Stimulated activated CD4-positive, alpha-beta T cell treated with anti-CD3 and anti-CD28 coated beads, Interleukin-2, amount 100 ng/mL, for 4 hours (primary cell): ENCODE results near the gene RFX3.

ENCODE experiments used
- DNase-seq: peaks from one replicate; pipeline ENCODE4 v3.0.0-alpha.2; 2020; ENCODE audit warnings: low read depth

RFX3 gene

DNA sequence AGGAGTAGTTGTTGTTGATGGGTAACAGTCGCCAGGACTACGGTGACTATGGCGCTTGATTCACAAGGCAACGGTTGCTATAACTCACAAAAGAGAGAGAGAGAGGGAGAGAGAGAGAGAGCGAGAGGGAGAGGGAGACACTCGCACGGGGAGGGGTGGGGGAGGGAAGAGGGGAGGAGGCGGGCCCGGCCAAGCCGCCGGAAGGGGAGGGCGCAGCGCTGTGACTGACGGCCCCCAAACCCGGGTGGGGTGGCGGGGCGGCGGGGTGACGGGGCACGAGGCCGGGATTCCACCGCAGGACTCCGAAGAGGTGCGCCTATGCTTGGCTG, at the start of gene RFX3:
TSS of gene RFX3 (minus strand) at position 166 of the 329 bp plus-strand sequence. CDS start 130,413 bp downstream, outside the sequence.
- DNase-seq = peak; percentile 91

DNA sequence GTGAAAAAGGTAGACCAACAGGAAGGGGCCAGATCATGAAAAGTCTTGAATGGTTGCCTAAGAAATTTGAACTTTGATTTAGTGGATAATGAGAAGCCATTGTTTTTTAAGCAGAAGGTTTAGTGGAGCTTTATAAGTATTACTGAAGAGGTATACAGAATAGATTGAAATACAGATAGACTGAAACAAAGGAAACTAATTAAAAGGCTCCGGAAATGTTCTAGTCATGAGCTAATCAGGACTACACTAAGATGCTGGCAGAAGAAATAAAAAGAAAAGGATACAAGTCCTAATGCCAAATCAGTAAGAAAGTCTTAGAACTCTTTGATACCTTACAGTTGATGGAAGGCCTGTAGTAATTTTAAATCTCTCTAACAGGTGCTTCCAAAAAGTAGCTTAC, 45.7 kb upstream of the RFX3 start:
- no peak for DNase-seq

DNA sequence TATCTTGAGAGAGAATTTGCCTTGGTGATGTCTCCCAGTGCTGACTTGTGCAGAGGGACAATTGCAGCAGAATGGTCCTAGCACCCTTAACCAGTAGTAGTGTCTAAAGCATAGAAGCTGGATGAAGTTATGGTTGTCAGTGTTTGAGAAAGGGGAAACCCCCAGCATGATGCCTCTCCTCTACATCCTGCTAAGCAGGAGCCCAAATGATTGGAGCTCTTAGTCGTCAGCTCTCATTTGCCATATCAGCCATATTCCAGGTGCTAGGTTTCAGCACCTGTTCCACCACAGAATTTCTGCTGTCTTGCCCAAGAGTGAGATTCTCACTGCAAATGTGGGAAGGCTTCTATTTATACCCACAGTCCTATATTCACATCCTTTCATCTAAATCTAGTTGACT, 43.7 kb upstream of the RFX3 start:
- no peak for DNase-seq

DNA sequence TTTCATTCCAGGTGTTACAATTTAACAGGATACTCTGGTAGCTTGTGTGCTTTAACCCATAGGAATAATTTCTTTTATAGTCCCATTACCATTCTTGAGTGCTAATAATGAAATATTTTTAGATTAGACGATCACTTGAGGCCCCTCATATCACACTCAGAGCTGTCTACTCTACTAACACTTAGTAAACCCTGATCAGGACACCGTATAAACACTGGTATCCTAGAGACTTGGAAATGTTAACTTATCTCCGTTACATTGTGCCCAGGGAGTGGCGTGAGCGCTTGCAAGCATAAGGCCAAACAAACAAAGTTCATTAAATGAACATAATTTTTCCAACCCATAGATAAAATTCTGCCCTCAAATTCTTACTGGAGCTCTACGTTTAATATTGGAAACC, 42.2 kb upstream of the RFX3 start:
- no peak for DNase-seq

DNA sequence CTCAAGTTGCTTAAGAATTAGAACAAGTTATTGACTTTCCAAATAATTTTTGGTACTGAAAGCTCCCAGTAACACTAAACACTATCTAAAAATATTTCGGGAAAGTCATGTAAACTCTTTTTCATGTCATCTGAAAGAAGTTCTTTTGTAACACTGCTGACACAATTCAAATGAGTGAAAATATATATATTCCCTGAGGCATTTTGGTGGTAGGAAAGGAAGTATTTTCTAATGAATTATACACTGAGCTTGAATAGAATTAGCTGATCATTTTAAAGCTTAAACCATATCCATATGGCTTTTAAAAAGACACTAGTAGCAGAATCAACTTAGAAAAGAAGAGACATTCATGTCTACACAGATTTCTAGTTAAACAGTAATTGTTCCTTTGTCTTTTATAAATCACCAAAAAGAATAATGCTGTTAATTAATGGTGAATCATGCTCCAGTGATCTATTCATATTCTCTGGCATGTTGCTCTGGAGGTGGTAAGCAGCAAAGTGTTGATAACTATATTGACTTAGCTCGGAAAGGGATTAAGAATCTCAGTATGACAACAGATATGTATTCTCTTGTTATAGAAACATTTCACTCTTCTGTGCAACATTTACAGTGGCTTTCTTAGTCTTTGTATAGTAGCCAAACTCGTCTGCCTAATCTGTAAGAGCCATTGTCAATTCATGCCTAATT, 27.4 kb upstream of the RFX3 start:
- DNase-seq = no peak

DNA sequence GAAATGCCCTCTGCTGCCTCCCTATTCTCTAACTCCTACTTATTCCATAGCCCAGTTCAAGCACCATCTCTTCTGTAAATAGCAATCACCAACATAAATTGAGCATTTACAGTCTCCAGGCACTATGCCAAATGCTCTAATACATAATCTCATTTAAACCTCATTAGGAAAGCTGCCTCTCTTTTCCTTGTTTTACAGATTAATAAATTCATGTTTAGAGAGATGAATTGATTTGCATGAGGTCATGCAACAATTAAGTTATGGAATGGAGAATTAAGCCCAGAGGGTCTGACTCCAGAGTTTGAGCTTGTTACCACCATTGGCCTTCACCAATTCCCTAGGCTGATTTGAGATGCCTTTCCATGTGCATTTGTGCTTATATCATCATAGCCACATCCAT, 23.4 kb upstream of the RFX3 start:
- DNase-seq = no peak

DNA sequence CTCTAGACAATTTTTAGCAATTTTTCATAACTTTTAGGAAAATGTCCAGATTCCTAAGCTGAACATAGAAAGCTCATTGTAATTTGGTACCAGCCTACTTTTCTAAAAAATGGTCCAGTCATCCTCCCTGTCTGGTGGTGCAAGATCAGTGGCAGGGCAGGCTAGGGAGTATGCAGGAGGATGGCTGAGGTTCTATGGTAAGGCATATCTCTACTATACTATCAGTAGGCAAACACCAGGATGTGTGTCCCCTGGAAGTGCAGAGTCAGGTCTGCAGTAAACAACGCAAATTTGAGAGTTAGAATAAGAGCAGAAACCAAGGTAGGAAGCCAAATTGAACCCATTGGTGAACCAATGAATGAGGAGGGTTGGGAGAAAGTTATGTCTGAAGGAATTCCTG, 22.8 kb upstream of the RFX3 start:
- DNase-seq = no peak

DNA sequence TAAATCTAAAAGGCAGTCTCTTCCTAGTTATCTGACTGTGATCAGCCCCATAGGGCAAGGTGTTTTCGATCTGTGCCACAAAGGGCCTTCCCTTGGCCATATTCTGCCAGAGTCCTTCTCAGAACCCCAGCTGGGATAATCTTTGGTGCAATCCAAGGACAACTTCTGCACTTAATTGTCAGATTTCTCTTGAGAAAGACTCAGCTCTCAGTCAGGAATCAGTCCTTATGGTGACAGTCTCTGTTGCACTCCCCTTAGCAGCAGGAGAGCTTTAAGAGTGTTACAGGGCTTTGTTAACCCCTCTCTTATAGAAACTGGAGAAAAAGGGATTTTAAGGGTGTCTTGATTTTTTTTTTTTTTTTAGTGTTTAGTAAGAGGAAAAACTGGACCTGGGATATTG, 15.4 kb upstream of the RFX3 start:
- DNase-seq = no peak

DNA sequence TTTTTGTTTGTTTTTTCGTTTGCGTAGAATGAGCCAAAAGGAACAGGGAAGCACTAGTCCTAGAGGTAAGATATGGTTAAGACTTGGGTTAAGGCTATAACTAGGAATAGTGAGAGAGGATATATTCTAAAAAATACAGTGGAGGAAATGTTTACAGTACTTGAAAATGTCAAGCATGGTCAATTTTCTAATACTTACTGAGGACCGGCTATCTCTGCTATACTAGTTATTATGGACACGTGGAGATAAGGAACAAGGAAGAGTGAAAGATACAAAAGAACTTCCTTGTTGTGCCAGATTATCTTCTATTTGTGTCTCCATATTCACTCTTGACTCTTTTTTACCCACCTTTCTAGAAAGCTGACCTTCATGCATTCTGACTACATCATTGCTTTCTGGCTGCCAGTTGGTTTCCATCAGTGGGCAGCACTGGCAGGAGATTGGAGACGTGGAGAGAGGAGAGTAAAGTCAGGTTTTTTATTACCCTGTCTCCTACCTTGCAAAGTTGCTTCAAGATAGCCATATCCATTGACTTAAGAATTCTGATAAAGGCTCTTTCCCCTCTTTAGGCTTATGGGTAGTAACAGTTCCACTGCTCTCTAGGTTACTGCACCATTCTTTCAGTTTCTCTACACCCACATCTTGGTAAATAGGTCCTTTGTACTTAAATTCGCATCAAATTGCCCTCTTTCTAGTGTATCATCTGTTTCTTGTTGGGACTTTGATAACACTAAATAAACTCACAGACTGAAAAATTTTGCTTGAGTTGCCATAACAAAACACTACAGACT, 9.0 kb upstream of the RFX3 start:
- no peak for DNase-seq

DNA sequence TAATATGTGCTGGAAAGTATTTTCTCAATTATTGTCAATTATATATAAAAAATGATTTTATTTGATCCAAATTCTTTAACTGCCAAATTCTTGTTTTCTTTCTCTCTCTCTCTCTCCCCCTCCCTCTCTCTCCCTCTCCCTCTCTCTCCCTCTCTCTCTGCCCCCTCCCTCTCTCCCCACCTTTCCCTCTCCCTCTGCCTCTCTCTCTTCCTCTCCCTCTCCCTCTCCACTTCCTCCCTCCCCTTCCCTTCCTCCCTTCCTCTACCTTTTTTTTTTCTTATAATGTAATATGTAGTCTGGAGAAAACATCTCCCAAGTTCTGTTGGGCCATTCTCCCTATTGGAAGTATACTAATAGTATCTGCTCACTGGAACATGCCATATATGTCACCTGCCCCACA, 6.4 kb upstream of the RFX3 start:
- DNase-seq = no peak

DNA sequence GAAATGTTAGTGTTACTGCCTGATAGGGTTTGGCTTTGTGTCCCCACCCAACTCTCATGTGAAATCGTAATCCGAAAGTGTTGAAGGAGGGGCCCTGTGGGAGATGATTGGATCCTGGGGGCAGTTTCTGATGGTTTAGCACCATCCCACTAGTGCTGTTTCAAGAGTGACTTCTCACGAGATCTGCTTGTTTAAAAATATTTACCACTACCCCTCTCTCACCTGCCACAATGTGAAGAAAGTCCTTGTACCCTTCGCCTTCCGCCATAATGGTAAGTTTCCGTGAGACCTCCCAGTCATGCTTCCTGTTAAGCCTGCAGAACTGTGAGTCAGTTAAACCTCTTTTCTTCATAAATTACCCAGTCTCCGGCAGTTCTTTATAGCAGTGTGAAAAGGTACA, 2.6 kb upstream of the RFX3 start:
- DNase-seq = peak; percentile 54

DNA sequence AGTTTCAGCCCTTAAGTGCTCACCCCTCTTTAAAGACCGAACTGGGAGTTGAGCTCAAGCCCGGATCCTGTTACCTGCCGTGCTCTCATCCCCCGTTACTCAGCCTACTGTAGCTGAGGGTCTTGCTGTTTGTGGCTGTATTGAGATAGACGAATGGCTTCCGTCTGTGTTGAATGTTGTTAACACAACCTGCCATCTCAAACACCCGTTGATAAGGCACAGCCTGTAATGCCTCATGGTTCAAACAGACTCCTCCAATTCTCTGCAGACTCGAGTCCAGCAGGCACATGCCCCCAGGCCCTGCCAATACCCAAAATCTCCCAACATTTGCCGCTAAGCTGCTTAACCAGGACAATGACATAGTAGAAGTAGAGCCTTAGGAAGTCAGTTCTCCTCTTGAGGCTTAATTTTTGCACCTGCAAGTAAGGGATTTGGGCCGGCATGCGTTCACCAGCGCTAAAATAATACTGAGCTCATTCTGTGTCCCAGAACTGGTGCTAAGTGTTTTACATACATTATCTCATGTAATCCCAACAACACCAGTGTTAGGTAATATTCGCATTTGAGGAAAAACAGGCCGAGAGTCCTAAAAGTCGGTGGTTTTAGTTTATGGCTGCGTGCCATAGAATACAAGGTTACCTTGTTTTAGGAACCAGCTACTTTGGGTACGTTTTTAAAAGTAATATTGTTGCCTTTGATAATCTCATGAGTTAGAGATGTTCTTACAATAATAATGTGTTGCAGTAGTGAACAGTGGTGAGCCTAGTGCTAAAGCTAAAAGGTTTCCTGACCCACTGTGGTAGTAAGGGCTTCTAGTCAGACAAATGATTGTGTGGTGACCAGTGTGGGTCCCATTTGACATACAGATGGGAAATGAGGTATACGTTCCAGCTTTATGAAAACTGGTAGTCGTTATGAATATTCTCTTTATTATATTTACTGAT, 1.5 kb upstream of the RFX3 start:
- DNase-seq = no peak

DNA sequence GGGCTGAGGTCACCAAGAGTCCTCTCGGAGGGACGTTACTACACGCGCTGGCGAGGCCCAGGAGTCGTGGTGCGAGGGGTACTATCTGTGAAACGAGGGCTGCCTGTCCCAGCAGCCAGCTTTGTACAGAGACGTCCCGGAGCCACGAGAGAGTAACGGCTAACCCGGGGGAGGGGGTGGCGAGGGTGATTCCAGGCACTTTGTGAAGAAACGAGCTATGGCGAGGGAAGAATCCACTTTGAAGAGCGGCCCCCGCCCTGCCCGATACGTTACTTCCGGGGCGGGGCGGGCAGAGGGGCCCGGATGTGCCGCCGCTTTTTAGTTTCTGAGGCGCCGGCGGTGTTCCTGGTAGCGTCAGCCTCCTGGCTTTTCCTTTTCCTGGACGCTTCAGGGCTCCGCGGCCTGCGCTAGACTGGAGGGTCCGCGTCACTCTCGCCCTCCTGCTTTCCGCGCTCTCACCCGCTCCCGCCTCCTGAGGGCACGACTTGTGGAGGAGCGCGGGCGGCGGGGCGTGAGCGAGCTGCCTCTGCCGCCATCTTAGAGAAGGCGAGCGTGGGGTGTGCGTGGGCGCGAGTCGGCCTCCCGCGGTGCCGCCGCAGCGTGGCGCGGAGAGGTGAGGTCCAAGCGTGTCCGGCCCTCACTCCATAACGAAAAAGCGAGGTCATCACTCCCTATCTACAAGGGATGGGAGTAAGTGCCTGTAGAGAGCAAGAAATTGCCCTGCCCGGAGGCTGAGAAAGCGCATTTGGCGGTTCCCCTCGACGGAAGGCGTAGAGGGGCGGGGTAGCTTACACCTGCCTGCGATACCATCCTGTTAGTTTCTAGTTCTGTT, 580 bp upstream of the RFX3 start:
- peak; percentile 82 for DNase-seq

DNA sequence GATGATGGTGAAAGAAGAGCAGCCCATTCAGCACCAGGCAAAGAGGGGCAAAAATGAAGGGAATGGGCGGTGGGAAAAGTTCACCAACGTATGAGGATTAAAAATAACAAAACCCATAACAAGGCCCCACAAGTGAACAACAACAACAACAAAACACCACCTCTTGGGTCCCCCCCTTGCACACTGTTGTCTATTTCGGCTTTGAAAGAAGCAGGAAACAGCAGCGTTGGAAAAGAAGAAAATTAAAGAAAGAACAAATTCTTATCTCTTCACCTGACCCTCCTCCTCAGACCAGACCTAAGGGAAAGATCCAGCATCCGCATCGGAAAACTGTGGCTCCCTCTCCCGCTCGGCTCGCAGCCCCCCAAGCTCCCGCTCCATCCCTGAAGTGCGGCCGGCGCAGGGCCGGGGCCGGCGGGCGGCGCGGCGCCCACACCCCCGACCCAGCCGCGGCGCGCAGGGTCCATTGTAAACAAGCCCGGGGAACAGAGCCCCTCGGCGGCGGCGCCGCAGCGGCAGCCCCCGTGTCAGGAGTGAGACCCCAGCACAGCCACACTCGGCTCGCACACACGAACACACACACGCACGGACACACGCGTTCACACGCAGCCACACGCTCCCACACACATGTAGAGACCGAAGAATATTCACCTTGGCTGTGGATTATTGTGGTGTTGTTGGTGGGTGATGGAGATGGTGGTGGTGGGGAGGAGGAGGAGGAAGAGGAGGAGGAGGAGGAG, 535 bp downstream of the RFX3 start:
- DNase-seq = peak; percentile 0

DNA sequence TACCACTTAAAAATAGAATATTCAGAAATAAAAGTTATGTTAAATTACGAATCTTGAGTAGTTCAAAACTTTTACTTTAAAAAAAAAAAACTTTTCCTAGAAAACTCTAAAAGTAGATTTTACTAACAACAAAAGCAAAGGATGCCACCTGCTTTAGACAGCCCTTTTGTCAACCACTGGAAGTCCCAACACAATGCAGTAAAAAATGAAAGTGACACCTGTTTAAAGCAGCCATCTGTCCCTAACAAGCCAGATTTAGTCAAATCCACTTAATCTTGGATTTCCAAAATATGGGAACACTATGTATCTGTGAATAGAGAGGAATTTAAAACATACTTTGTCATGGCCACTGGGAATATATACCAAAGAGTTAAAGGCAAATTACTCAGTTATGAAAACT, 3.8 kb downstream of the RFX3 start:
- DNase-seq = no peak

DNA sequence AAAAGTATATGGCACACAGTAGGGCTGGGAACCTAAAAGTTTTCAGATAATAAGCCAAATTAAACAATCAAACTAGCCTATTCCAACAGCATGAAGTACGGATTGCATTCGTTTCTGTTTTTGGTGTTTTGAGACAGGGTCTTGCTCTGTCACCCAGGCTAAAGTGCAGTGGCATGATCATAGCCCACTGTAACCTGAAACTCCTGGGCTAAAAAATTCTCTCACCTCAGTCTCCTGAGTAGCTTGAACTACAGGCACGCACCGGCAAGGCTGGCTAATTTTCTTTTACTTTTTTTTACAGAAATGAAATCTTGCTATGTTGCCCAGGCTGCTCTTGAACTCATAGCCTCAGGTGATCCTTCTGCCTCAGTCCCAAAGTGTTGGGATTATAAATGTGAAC, 5.2 kb downstream of the RFX3 start:
- DNase-seq = no peak

DNA sequence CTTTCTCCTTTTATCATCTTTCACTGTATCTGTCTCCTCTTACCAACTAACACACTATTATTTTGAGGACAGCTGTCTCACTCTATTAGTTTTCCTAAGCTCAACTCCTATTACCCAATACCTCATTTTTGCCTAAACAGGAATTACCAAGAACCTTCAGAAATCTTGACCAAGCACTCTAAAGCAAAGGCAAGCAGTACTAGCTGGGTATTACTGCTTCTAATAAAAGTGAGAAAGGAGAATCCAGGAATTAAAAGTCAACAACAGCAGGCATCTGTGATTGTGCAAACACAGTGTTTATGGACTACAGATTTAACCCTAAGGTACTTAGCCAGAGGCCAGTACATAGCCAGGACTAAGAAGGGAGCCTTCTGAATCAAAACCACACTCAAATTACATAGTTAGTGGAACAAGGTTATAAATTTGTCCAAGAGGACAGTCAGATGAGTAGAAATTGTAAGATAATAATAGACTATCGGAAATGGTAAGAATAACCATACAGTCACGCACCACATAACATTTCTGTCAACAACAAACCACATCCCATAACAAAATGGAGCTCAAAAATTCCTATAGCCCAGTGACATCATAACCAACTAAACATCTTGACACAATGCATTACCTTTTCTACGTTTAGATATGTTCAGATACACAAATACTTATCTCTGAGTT, 8.3 kb downstream of the RFX3 start:
- DNase-seq = no peak

DNA sequence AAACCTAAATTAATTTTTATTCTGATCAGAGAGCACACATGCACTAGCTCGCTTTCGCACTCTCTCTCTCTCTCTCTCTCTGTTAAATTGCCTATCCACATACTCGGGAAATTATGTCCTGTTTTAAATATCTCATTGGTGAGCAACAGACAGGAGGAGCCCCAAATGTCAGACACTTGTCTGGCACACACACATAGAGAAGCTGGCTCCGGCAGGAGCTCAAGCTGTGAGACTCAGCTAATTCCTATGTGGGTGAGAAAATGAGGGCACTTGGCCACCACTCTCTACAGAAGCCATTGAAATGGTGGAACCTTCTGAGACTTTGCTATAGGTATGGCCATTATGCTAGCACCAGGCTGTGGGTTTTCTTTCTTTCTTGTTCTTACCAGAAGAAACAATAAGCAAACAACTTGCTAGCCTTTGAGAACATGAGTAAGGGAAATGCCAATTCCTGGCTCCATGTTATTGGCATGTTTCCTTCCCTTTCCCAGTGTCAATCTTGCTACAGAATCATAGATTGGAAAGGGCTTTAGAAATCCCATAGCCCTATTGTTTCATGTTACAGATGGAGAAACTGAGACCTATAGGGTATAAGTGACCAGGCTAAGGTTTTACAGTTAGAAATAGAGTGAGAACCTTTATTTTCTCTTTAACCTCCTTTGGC, 9.0 kb downstream of the RFX3 start:
- DNase-seq = no peak

DNA sequence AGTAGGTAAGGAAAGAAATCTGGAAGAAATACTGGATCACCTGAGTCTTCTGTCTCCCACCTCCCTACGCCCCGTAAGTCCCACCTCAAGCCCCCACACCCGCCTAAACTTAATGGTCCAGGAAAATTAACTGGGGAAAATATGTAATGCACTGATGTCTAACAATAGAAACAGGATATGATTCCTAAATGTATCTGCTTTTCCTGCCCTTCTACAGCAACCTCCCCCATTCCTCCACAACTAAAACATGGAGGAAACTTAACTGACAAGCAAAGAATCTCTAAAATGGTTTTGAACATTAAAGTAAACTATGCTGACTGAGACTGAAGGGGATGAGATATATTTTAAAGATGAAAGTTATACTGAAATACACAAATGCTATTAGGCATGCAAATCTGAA, 10.4 kb downstream of the RFX3 start:
- DNase-seq = no peak

DNA sequence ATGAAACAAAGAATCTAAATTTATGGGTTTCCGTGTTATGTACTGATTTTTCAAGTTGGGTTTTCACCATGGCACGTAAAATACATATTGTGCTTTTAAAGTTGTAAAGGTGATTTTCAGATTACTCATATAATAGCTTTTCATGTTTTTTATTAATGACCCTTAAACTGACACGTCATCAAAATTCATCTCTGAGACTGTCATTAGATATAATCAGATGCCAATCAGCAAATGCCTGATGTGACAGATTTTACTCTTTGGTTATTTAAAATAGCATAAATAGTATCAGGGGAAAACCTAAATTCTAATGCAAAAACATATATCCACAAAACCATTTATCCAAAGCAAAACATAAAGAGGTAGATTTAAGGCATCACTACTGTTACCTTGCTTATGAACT, 11.0 kb downstream of the RFX3 start:
- DNase-seq = no peak
